IMR-90 (cell line): Measurements from ENCODE around the gene LRRFIP1.

ENCODE experiments used
- BHLHE40 ChIP-seq: fragments of 150-350 bp; IDR thresholded peaks from 2 replicates; pipeline ENCODE4 v1.6.1; 2016; ENCODE audit warnings: mild to moderate bottlenecking, low read depth, low read length
- CEBPB ChIP-seq: IDR thresholded peaks from 2 replicates; pipeline ENCODE4 v1.6.1; 2012; ENCODE audit warnings: low read depth, low read length, improper control_type of control experiment
- FOS ChIP-seq: fragments of 150-350 bp; IDR thresholded peaks from 2 replicates; pipeline ENCODE4 v1.6.1; 2016; ENCODE audit warnings: low read depth, low read length
- MAFK ChIP-seq: IDR thresholded peaks from 2 replicates; pipeline ENCODE4 v1.6.1; 2012; ENCODE audit warnings: low read depth, low read length, improper control_type of control experiment
- MXI1 ChIP-seq: IDR thresholded peaks from 2 replicates; pipeline ENCODE4 v1.6.1; 2012; ENCODE audit warnings: low read depth, mild to moderate bottlenecking, low read length, moderate library complexity, borderline replicate concordance
- NFE2L2 ChIP-seq: fragments of 150-350 bp; IDR thresholded peaks from 2 replicates; pipeline ENCODE4 v1.6.1; 2016; ENCODE audit warnings: low read depth, mild to moderate bottlenecking, low read length
- POLR2A ChIP-seq: IDR thresholded peaks from 2 replicates; pipeline ENCODE4 v1.6.1; 2012; ENCODE audit warnings: mild to moderate bottlenecking, low read depth, low read length
- RAD21 ChIP-seq: IDR thresholded peaks from 2 replicates; pipeline ENCODE4 v1.6.1; 2012; ENCODE audit warnings: low read length, improper control_type of control experiment
- RCOR1 ChIP-seq: IDR thresholded peaks from 2 replicates; pipeline ENCODE4 v1.6.1; 2012; ENCODE audit warnings: mild to moderate bottlenecking, low read length, improper control_type of control experiment; ENCODE audit not compliant: insufficient replicate concordance
- RFX5 ChIP-seq: IDR thresholded peaks from 2 replicates; pipeline ENCODE4 v1.8.0; 2012; ENCODE audit warnings: low read depth, mild to moderate bottlenecking, low read length, moderate library complexity
- SMC3 ChIP-seq: fragments of 150-350 bp; IDR thresholded peaks from 2 replicates; pipeline ENCODE4 v1.6.1; 2016; ENCODE audit warnings: low read depth, mild to moderate bottlenecking, antibody characterized with exemption, low read length, moderate library complexity
- TF ChIP-seq, protein P1 (sequence below): conservative IDR thresholded peaks from 2 replicates; pipeline ENCODE4 v1.5.1; 2012; ENCODE audit warnings: mild to moderate bottlenecking, low read depth, low read length, improper control_type of control experiment
- TF ChIP-seq, protein P2 (sequence below): fragments of 150-350 bp; IDR thresholded peaks from 2 replicates; pipeline ENCODE4 v1.6.1; 2017; ENCODE audit warnings: mild to moderate bottlenecking, antibody characterized with exemption, low read length, low read depth
- TF ChIP-seq, protein P3 (sequence below): fragments of 150-350 bp; IDR thresholded peaks from 2 replicates; pipeline ENCODE4 v1.6.1; 2016; ENCODE audit warnings: low read depth, mild to moderate bottlenecking, low read length, moderate library complexity, borderline replicate concordance

DNA sequence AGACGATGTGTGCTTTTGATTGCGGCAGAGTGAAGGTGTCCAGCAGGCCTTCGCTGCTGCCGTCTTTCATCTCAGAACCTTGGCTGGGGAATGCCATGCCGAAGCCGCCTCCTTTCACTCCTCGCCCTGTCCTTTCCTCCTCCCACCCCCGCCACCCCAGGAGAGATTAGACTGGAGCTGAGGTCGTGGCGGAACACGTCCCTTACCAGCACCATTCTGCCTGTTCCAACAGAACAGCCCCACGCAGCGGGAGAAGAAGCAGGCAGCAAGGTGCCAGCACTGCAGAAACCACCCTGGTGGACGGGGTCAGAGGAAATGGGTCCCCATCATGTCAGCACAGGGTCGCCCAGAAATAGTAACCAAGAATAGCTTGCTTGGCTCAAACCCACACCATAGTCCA is 146.4 kb downstream of the LRRFIP1 start:
- TF ChIP-seq RFX5 = no peak
- TF ChIP-seq, protein P1, sequence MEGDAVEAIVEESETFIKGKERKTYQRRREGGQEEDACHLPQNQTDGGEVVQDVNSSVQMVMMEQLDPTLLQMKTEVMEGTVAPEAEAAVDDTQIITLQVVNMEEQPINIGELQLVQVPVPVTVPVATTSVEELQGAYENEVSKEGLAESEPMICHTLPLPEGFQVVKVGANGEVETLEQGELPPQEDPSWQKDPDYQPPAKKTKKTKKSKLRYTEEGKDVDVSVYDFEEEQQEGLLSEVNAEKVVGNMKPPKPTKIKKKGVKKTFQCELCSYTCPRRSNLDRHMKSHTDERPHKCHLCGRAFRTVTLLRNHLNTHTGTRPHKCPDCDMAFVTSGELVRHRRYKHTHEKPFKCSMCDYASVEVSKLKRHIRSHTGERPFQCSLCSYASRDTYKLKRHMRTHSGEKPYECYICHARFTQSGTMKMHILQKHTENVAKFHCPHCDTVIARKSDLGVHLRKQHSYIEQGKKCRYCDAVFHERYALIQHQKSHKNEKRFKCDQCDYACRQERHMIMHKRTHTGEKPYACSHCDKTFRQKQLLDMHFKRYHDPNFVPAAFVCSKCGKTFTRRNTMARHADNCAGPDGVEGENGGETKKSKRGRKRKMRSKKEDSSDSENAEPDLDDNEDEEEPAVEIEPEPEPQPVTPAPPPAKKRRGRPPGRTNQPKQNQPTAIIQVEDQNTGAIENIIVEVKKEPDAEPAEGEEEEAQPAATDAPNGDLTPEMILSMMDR = no peak
- no peak for TF ChIP-seq RAD21
- TF ChIP-seq POLR2A = no peak
- no peak for TF ChIP-seq MXI1
- TF ChIP-seq, protein P2, sequence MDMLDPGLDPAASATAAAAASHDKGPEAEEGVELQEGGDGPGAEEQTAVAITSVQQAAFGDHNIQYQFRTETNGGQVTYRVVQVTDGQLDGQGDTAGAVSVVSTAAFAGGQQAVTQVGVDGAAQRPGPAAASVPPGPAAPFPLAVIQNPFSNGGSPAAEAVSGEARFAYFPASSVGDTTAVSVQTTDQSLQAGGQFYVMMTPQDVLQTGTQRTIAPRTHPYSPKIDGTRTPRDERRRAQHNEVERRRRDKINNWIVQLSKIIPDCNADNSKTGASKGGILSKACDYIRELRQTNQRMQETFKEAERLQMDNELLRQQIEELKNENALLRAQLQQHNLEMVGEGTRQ = no peak
- TF ChIP-seq FOS = no peak
- no peak for TF ChIP-seq CEBPB
- TF ChIP-seq MAFK = no peak
- no peak for TF ChIP-seq RCOR1
- no peak for TF ChIP-seq SMC3
- TF ChIP-seq NFE2L2 = no peak
- TF ChIP-seq BHLHE40 = no peak
- TF ChIP-seq, protein P3, sequence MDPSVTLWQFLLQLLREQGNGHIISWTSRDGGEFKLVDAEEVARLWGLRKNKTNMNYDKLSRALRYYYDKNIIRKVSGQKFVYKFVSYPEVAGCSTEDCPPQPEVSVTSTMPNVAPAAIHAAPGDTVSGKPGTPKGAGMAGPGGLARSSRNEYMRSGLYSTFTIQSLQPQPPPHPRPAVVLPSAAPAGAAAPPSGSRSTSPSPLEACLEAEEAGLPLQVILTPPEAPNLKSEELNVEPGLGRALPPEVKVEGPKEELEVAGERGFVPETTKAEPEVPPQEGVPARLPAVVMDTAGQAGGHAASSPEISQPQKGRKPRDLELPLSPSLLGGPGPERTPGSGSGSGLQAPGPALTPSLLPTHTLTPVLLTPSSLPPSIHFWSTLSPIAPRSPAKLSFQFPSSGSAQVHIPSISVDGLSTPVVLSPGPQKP = no peak
